ENCODE measurements around the gene IPO13.

The IPO13 gene

DNA sequence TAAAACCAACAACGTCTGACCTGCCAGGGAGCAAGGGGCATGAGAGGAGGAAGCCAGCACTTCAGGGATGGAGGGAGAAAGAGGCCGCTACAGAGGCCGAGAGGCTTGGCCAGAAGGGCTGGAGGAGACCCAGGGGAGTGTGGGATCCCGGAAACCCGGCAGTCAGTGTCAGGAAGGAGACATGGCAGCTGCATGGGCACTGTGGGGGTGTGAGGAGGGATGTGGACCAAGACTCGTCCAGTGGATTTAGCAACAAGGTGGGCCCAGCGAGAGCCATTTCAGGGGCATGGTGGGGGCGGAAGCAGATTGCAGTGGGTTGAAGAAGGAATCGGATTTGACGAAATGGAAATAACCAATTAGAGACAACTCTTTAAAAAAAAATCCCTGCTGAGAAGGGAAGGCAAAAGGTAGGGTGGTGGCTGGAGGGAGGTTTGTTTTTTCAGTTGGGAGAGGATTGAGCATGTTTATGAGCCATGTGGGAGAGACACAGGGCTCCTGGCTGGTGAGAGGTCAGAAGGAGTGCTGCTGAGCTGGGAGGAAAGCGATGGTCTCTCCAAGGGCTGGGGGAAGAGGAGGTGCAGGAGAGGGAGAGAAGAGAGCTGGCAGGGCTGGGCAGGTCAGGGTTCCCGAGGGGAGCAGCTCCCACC lies 36.6 kb downstream of the IPO13 start:
- no peak overlapping the region for H3K9ac ChIP-seq (ENCODE audit: low read length)
- no peak overlapping the region for H3K4me3 ChIP-seq (ENCODE audit: low read depth in 1 of 2, low read length in 2 of 2)
- H3K36me3 ChIP-seq (ENCODE audit: insufficient read depth, low read length), result peaks cover 8% of the 10 kb centered on the region
- H3K27me3 ChIP-seq (ENCODE audit: control insufficient read depth in 1 of 2, insufficient read depth in 2 of 2, low read length in 2 of 2), result no peaks in the 10 kb centered on the region
- peaks cover 16% of the 10 kb centered on the region for H3K4me1 ChIP-seq (ENCODE audit: insufficient read depth, low read length)
- H3K9me3 ChIP-seq (ENCODE audit: low read length), result no peaks in the 10 kb centered on the region
- no peak overlapping the region for H3K27ac ChIP-seq (ENCODE audit: low read depth, low read length)

- no peak overlapping the region for H3K4me3 ChIP-seq (ENCODE audit: low read depth in 1 of 2, low read length in 2 of 2)
- H3K9me3 ChIP-seq (ENCODE audit: low read length), result no peaks in the 10 kb centered on the region
- H3K4me1 ChIP-seq (ENCODE audit: insufficient read depth, low read length), result peaks cover 11% of the 10 kb centered on the region
- no peaks in the 10 kb centered on the region for H3K27me3 ChIP-seq (ENCODE audit: control insufficient read depth in 1 of 2, insufficient read depth in 2 of 2, low read length in 2 of 2)
- H3K36me3 ChIP-seq (ENCODE audit: insufficient read depth, low read length), result peaks cover 8% of the 10 kb centered on the region
- H3K27ac ChIP-seq (ENCODE audit: low read depth, low read length), result no peak overlapping the region
- H3K9ac ChIP-seq (ENCODE audit: low read length), result no peak overlapping the region
Observed at GRCh38 chr1:43984855-43985254, 38.1 kb downstream of the IPO13 start.

GRCh38 chr1:43985984-43986595 lies 39.3 kb downstream of the IPO13 start:
- peaks cover 8% of the 10 kb centered on the region for H3K36me3 ChIP-seq (ENCODE audit: insufficient read depth, low read length)

GRCh38 chr1:43986712-43987111 lies 40.0 kb downstream of the IPO13 start:
- H3K4me1 ChIP-seq (ENCODE audit: insufficient read depth, low read length), result peaks cover 11% of the 10 kb centered on the region
- no peaks in the 10 kb centered on the region for H3K9me3 ChIP-seq (ENCODE audit: low read length)
- peaks cover 8% of the 10 kb centered on the region for H3K36me3 ChIP-seq (ENCODE audit: insufficient read depth, low read length)
- no peak overlapping the region for H3K9ac ChIP-seq (ENCODE audit: low read length)
- no peak overlapping the region for H3K4me3 ChIP-seq (ENCODE audit: low read depth in 1 of 2, low read length in 2 of 2)
- no peaks in the 10 kb centered on the region for H3K27me3 ChIP-seq (ENCODE audit: control insufficient read depth in 1 of 2, insufficient read depth in 2 of 2, low read length in 2 of 2)
- no peak overlapping the region for H3K27ac ChIP-seq (ENCODE audit: low read depth, low read length)

More at GRCh38 chr1:43985984-43986595, 39.3 kb downstream of the IPO13 start:
- Histone ChIP-seq H3K27ac (ENCODE audit: low read depth, low read length) (no peak overlapping the region), H3K27me3 (ENCODE audit: control insufficient read depth in 1 of 2, insufficient read depth in 2 of 2, low read length in 2 of 2) (no peaks in the 10 kb centered on the region), H3K4me3 (ENCODE audit: low read depth in 1 of 2, low read length in 2 of 2) (no peak overlapping the region), H3K9me3 (ENCODE audit: low read length) (no peaks in the 10 kb centered on the region), H3K9ac (ENCODE audit: low read length) (no peak overlapping the region), H3K4me1 (ENCODE audit: insufficient read depth, low read length) (peaks cover 9% of the 10 kb centered on the region)

- H3K27ac ChIP-seq (ENCODE audit: low read depth, low read length), result no peak overlapping the region
- peaks cover 15% of the 10 kb centered on the region for H3K4me1 ChIP-seq (ENCODE audit: insufficient read depth, low read length)
- no peak overlapping the region for H3K9ac ChIP-seq (ENCODE audit: low read length)
- H3K9me3 ChIP-seq (ENCODE audit: low read length), result no peaks in the 10 kb centered on the region
- H3K4me3 ChIP-seq (ENCODE audit: low read depth in 1 of 2, low read length in 2 of 2), result no peak overlapping the region
- H3K27me3 ChIP-seq (ENCODE audit: control insufficient read depth in 1 of 2, insufficient read depth in 2 of 2, low read length in 2 of 2), result no peaks in the 10 kb centered on the region
- peaks cover 8% of the 10 kb centered on the region for H3K36me3 ChIP-seq (ENCODE audit: insufficient read depth, low read length)
Observed at GRCh38 chr1:43987159-43987902, 40.6 kb downstream of the IPO13 start.

- Histone ChIP-seq H3K9me3 (ENCODE audit: low read length) (no peaks in the 10 kb centered on the region), H3K9ac (ENCODE audit: low read length) (peak overlapping the region; percentile 57), H3K27ac (ENCODE audit: low read depth, low read length) (peak overlapping the region; percentile 75)
Observed at GRCh38 chr1:43990271-43991199, 43.8 kb downstream of the IPO13 start.

GRCh38 chr1:43991200-43991475 lies 44.4 kb downstream of the IPO13 start:
- Histone ChIP-seq H3K9me3 (ENCODE audit: low read length) (no peaks in the 10 kb centered on the region), H3K27me3 (ENCODE audit: control insufficient read depth in 1 of 2, insufficient read depth in 2 of 2, low read length in 2 of 2) (no peaks in the 10 kb centered on the region), H3K4me1 (ENCODE audit: insufficient read depth, low read length) (peaks cover 16% of the 10 kb centered on the region), H3K9ac (ENCODE audit: low read length) (peak overlapping the region; percentile 57), H3K4me3 (ENCODE audit: low read depth in 1 of 2, low read length in 2 of 2) (peak overlapping the region; percentile 63 to 79), H3K27ac (ENCODE audit: low read depth, low read length) (peak overlapping the region; percentile 75), H3K36me3 (ENCODE audit: insufficient read depth, low read length) (peaks cover under 1% of the 10 kb centered on the region)

More at GRCh38 chr1:43990271-43991199, 43.8 kb downstream of the IPO13 start:
- Histone ChIP-seq H3K27me3 (ENCODE audit: control insufficient read depth in 1 of 2, insufficient read depth in 2 of 2, low read length in 2 of 2) (no peaks in the 10 kb centered on the region), H3K4me1 (ENCODE audit: insufficient read depth, low read length) (peaks cover 16% of the 10 kb centered on the region), H3K4me3 (ENCODE audit: low read depth in 1 of 2, low read length in 2 of 2) (peak overlapping the region; percentile 63 to 79), H3K36me3 (ENCODE audit: insufficient read depth, low read length) (peaks cover 6% of the 10 kb centered on the region)

- no peaks in the 10 kb centered on the region for H3K36me3 ChIP-seq (ENCODE audit: insufficient read depth, low read length)
- H3K4me3 ChIP-seq (ENCODE audit: low read depth in 1 of 2, low read length in 2 of 2), result peak within 1 kb of the TSS; percentile 63 to 79
Observed at GRCh38 chr1:43991476-43992231, 44.9 kb downstream of the IPO13 start, which contains the start of gene CCDC24. CCDC24 (plus strand) TSS chr1:43991599; CDS start chr1:43991879, 280 bp downstream.

DNA sequence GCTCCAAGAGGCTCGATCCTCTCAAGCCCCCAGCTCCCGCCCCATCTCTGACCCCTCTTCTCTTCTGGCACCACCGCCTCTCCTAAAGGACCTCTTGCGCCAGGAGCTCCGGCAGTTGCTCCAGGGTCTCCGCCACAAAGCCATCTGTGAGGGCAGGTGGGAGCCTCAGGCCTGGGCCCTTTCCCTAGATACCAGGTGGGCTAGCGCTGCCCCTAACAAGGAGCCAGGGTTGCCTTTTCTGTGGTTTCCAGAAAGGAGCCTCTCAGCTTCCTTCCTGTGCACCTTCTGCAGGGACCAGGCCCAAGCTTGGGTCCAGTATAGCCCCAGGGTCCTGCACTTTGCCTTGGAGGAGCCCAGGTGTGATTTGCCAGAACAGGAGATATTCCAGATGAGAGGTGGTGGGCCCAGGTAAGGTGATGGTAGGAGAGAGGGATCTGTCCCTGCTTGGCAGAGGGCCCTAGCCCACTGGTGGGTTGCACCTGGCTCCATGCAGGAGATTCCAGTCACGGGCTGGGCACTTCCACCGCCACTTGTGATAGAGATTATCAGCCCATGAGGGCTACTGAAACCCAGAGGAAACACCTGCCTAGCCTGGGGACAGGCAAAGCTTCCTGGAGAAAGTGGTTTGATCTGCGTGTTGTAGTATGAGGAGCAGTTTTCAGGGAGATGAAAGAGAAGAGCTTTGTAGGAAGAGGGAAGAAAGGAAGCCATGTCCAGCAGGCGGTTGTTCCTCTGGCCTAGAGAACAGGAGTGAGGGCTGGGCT lies 45.7 kb downstream of the IPO13 start:
- H3K4me3 ChIP-seq (ENCODE audit: low read depth in 1 of 2, low read length in 2 of 2), result peak overlapping the region; percentile 63 to 79
- H3K36me3 ChIP-seq (ENCODE audit: insufficient read depth, low read length), result no peaks in the 10 kb centered on the region
- peaks cover 16% of the 10 kb centered on the region for H3K4me1 ChIP-seq (ENCODE audit: insufficient read depth, low read length)
- peak overlapping the region; percentile 75 for H3K27ac ChIP-seq (ENCODE audit: low read depth, low read length)
- H3K27me3 ChIP-seq (ENCODE audit: control insufficient read depth in 1 of 2, insufficient read depth in 2 of 2, low read length in 2 of 2), result no peaks in the 10 kb centered on the region
- H3K9ac ChIP-seq (ENCODE audit: low read length), result peak overlapping the region; percentile 57
- H3K9me3 ChIP-seq (ENCODE audit: low read length), result no peaks in the 10 kb centered on the region

More at GRCh38 chr1:43991476-43992231, 44.9 kb downstream of the IPO13 start, which contains the start of gene CCDC24:
- H3K9ac ChIP-seq (ENCODE audit: low read length), result peak within 1 kb of the TSS; percentile 57
- H3K27me3 ChIP-seq (ENCODE audit: control insufficient read depth in 1 of 2, insufficient read depth in 2 of 2, low read length in 2 of 2), result no peaks in the 10 kb centered on the region
- no peaks in the 10 kb centered on the region for H3K9me3 ChIP-seq (ENCODE audit: low read length)
- peak within 1 kb of the TSS; percentile 75 for H3K27ac ChIP-seq (ENCODE audit: low read depth, low read length)
- peaks cover 16% of the 10 kb centered on the region for H3K4me1 ChIP-seq (ENCODE audit: insufficient read depth, low read length)
